ENCODE measurements around the gene USF3. TPM values are rescaled to one million over a fixed set of nuclear protein-coding genes. Genes with fewer than 3 reads are reported as not detected.

USF3 gene
- total and polyA plus RNA-seq, 3 experiments from 2014 or later: 4.9 to 13.2 (median 11.2) TPM

- no peaks in the 10 kb centered on the region for H3K27me3 Mint-ChIP-seq
- DNase-seq: no peak
- H3K4me1 Mint-ChIP-seq: peaks cover 2 to 4% (median 3%) of the 10 kb centered on the region in 3 donors
- H3K4me3 Mint-ChIP-seq: no peak overlapping the region
- Histone ChIP-seq H3K27me3 (ENCODE audit: insufficient read depth, low read length, poor library complexity, severe bottlenecking) (no peaks in the 10 kb centered on the region), H3K36me3 (ENCODE audit: insufficient read depth, low read length) (peaks cover 19% of the 10 kb centered on the region), H3K4me1 (ENCODE audit: insufficient read depth, low read length) (no peaks in the 10 kb centered on the region), H3K9me3 (ENCODE audit: low read length) (no peaks in the 10 kb centered on the region), H3K4me3 (ENCODE audit: low read length) (no peak overlapping the region), H3K27ac (ENCODE audit: low read depth, low read length) (no peak overlapping the region)
- CTCF ChIA-PET: no interaction called here
- H3K9me3 Mint-ChIP-seq: no peaks in the 10 kb centered on the region
- POLR2A ChIA-PET: no interaction called here
- peak overlapping the region in 1 of 8 donors; percentile 32 for H3K27ac Mint-ChIP-seq
- peaks cover 8 to 49% (median 10%) of the 10 kb centered on the region in 3 donors for H3K36me3 Mint-ChIP-seq
These were observed 20.9 kb upstream of the USF3 start for GRCh38 chr3:113717308-113717707.

GRCh38 chr3:113714702-113715101, 18.3 kb upstream of the USF3 start:
- Histone ChIP-seq H3K27me3 (ENCODE audit: insufficient read depth, low read length, poor library complexity, severe bottlenecking) (no peaks in the 10 kb centered on the region), H3K4me3 (ENCODE audit: low read length) (no peak overlapping the region), H3K27ac (ENCODE audit: low read depth, low read length) (no peak overlapping the region), H3K36me3 (ENCODE audit: insufficient read depth, low read length) (peaks cover 5% of the 10 kb centered on the region), H3K4me1 (ENCODE audit: insufficient read depth, low read length) (no peaks in the 10 kb centered on the region), H3K9me3 (ENCODE audit: low read length) (no peaks in the 10 kb centered on the region)
- Mint-ChIP-seq H3K27ac (peak overlapping the region in 1 of 8 donors; percentile 10), H3K36me3 (peaks cover 0 to 23% (median 4%) of the 10 kb centered on the region in 3 donors), H3K4me3 (no peak overlapping the region), H3K4me1 (peaks cover 0 to 4% (median 0%) of the 10 kb centered on the region in 3 donors), H3K9me3 (no peaks in the 10 kb centered on the region), H3K27me3 (no peaks in the 10 kb centered on the region)
- POLR2A ChIA-PET: no interaction called here
- no peak for DNase-seq
- CTCF ChIA-PET: no interaction called here

- H3K9me3 Mint-ChIP-seq: no peaks in the 10 kb centered on the region
- CTCF ChIA-PET: interaction anchor here (0.7 to 1.7 kb wide), 3 partner anchors 12 to 199 kb away, joined by 3 to 6 read pairs (median 3); no protein-coding TSS in a partner anchor
- peaks cover 5 to 15% of the 10 kb centered on the region in 2 donors for H3K27me3 Mint-ChIP-seq
- Histone ChIP-seq H3K27ac (ENCODE audit: low read depth, low read length) (no peak overlapping the region), H3K27me3 (ENCODE audit: insufficient read depth, low read length, poor library complexity, severe bottlenecking) (no peaks in the 10 kb centered on the region), H3K9me3 (ENCODE audit: low read length) (no peaks in the 10 kb centered on the region), H3K4me3 (ENCODE audit: low read length) (no peak overlapping the region), H3K4me1 (ENCODE audit: insufficient read depth, low read length) (no peaks in the 10 kb centered on the region), H3K36me3 (ENCODE audit: insufficient read depth, low read length) (no peaks in the 10 kb centered on the region)
- POLR2A ChIA-PET: interaction anchor here (0.6 kb wide), 1 partner anchor 274 kb away, joined by 5 read pairs; no protein-coding TSS in a partner anchor
- peaks cover 0 to 4% (median 0%) of the 10 kb centered on the region in 3 donors for H3K4me1 Mint-ChIP-seq
- H3K36me3 Mint-ChIP-seq: peaks cover 0 to 5% (median 5%) of the 10 kb centered on the region in 3 donors
- peak overlapping the region in 1 of 8 donors; percentile 26 for H3K27ac Mint-ChIP-seq
- no peak overlapping the region for H3K4me3 Mint-ChIP-seq
- DNase-seq: no peak
These were observed 15.7 kb upstream of the USF3 start for GRCh38 chr3:113712129-113712528.

GRCh38 chr3:113707835-113708234, 11.4 kb upstream of the USF3 start:
- H3K4me3 Mint-ChIP-seq: no peak overlapping the region
- H3K4me1 Mint-ChIP-seq: no peaks in the 10 kb centered on the region
- H3K4me3 ChIP-seq (ENCODE audit: low read length): no peak overlapping the region
- H3K27ac ChIP-seq (ENCODE audit: low read depth, low read length): no peak overlapping the region
- peaks cover 0 to 5% (median 2%) of the 10 kb centered on the region in 3 donors for H3K36me3 Mint-ChIP-seq
- no peaks in the 10 kb centered on the region for H3K9me3 Mint-ChIP-seq
- H3K36me3 ChIP-seq (ENCODE audit: insufficient read depth, low read length): no peaks in the 10 kb centered on the region
- no peak for DNase-seq
- peaks cover 5 to 38% of the 10 kb centered on the region in 2 donors for H3K27me3 Mint-ChIP-seq
- H3K4me1 ChIP-seq (ENCODE audit: insufficient read depth, low read length): no peaks in the 10 kb centered on the region
- H3K9me3 ChIP-seq (ENCODE audit: low read length): no peaks in the 10 kb centered on the region
- ChIA-PET CTCF (interaction anchor here (1.5 kb wide), 1 partner anchor 9 kb away, joined by 3 read pairs; no protein-coding TSS in a partner anchor), POLR2A (no interaction called here)
- H3K27me3 ChIP-seq (ENCODE audit: insufficient read depth, low read length, poor library complexity, severe bottlenecking): no peaks in the 10 kb centered on the region
- H3K27ac Mint-ChIP-seq: no peak overlapping the region

GRCh38 chr3:113698956-113699355, 2.5 kb upstream of the USF3 start:
- Mint-ChIP-seq H3K27me3 (peaks cover 0 to 2% of the 10 kb centered on the region in 2 donors), H3K36me3 (peaks cover 0 to 4% (median 1%) of the 10 kb centered on the region in 3 donors), H3K9me3 (no peaks in the 10 kb centered on the region), H3K4me3 (peak overlapping the region; percentile 36 to 79 (median 67)), H3K27ac (peak overlapping the region in 4 of 8 donors; percentile 54 to 85 (median 64)), H3K4me1 (peaks cover 16 to 18% (median 18%) of the 10 kb centered on the region in 3 donors)
- no peaks in the 10 kb centered on the region for H3K36me3 ChIP-seq (ENCODE audit: insufficient read depth, low read length)
- no peaks in the 10 kb centered on the region for H3K27me3 ChIP-seq (ENCODE audit: insufficient read depth, low read length, poor library complexity, severe bottlenecking)
- peak in 1 of 5 donors; percentile 15 for DNase-seq
- ChIA-PET POLR2A (no interaction called here), CTCF (interaction anchor here (1.0 to 2.0 kb wide), 3 partner anchors 31 to 184 kb away, joined by 3 to 8 read pairs (median 3); partner anchors contain the start of genes NAA50 and SPICE1)
- H3K9me3 ChIP-seq (ENCODE audit: low read length): no peaks in the 10 kb centered on the region
- peaks cover 28% of the 10 kb centered on the region for H3K4me1 ChIP-seq (ENCODE audit: insufficient read depth, low read length)
- no peak overlapping the region for H3K27ac ChIP-seq (ENCODE audit: low read depth, low read length)
- no peak overlapping the region for H3K4me3 ChIP-seq (ENCODE audit: low read length)

- ChIA-PET CTCF (interaction anchor here (0.6 to 2.0 kb wide), 4 partner anchors 30 to 183 kb away, joined by 3 to 8 read pairs (median 3); partner anchors contain the start of genes NAA50 and SPICE1), POLR2A (interaction anchor here (3.5 kb wide), 1 partner anchor 48 kb away, joined by 29 read pairs; the partner anchor contains the start of genes ATP6V1A and NAA50)
- Histone ChIP-seq H3K4me1 (ENCODE audit: insufficient read depth, low read length) (peaks cover 28% of the 10 kb centered on the region), H3K4me3 (ENCODE audit: low read length) (peak overlapping the region; percentile 89), H3K9me3 (ENCODE audit: low read length) (no peaks in the 10 kb centered on the region), H3K27me3 (ENCODE audit: insufficient read depth, low read length, poor library complexity, severe bottlenecking) (no peaks in the 10 kb centered on the region), H3K27ac (ENCODE audit: low read depth, low read length) (no peak overlapping the region), H3K36me3 (ENCODE audit: insufficient read depth, low read length) (no peaks in the 10 kb centered on the region)
- no peaks in the 10 kb centered on the region for H3K9me3 Mint-ChIP-seq
- H3K27me3 Mint-ChIP-seq: peaks cover 0 to 2% of the 10 kb centered on the region in 2 donors
- H3K36me3 Mint-ChIP-seq: peaks cover 0 to 8% (median 1%) of the 10 kb centered on the region in 3 donors
- no peak for DNase-seq
- peak overlapping the region in 1 of 8 donors; percentile 85 for H3K27ac Mint-ChIP-seq
- H3K4me1 Mint-ChIP-seq: peaks cover 23 to 25% (median 24%) of the 10 kb centered on the region in 3 donors
- peak overlapping the region in 2 of 7 donors; percentile 73 to 79 for H3K4me3 Mint-ChIP-seq
These were observed 1.8 kb upstream of the USF3 start for GRCh38 chr3:113698213-113698742.

- H3K27me3 ChIP-seq (ENCODE audit: insufficient read depth, low read length, poor library complexity, severe bottlenecking): no peaks in the 10 kb centered on the region
- no peaks in the 10 kb centered on the region for H3K9me3 Mint-ChIP-seq
- H3K4me3 Mint-ChIP-seq: no peak overlapping the region
- H3K4me3 ChIP-seq (ENCODE audit: low read length): peak overlapping the region; percentile 89
- H3K4me1 Mint-ChIP-seq: peaks cover 26 to 32% (median 28%) of the 10 kb centered on the region in 3 donors
- H3K27ac ChIP-seq (ENCODE audit: low read depth, low read length): peak overlapping the region; percentile 76
- ChIA-PET POLR2A (interaction anchor here (3.5 kb wide), 1 partner anchor 48 kb away, joined by 29 read pairs; the partner anchor contains the start of genes ATP6V1A and NAA50), CTCF (interaction anchor here (1.7 to 2.0 kb wide), 2 partner anchors 48 to 182 kb away, joined by 3 to 8 read pairs; partner anchors contain the start of genes NAA50 and SPICE1)
- DNase-seq: no peak
- H3K4me1 ChIP-seq (ENCODE audit: insufficient read depth, low read length): peaks cover 28% of the 10 kb centered on the region
- no peak overlapping the region for H3K27ac Mint-ChIP-seq
- peaks cover 0 to 2% of the 10 kb centered on the region in 2 donors for H3K27me3 Mint-ChIP-seq
- H3K36me3 ChIP-seq (ENCODE audit: insufficient read depth, low read length): no peaks in the 10 kb centered on the region
- no peaks in the 10 kb centered on the region for H3K9me3 ChIP-seq (ENCODE audit: low read length)
- H3K36me3 Mint-ChIP-seq: peaks cover 0 to 9% (median 1%) of the 10 kb centered on the region in 3 donors
These were observed 1.2 kb upstream of the USF3 start for GRCh38 chr3:113697500-113698090.
